RWPE2 (cell line): ENCODE measurements around the gene C11orf21.

Source experiments
- ATAC-seq: fragments of 200-7000 bp; cut with Tn5 transposase; 3 replicates; pipeline ENCODE4 v1.9.1; 2021; ENCODE audit warnings: low read depth
- DNase-seq: peaks from one replicate; pipeline ENCODE4 v3.0.0-alpha.2; 2020; ENCODE audit warnings: low spot score
- H3K27ac ChIP-seq: fragments of 450-650 bp; 2 replicates; pipeline ENCODE4 v1.5.1; 2017; ENCODE audit warnings: mild to moderate bottlenecking; ENCODE audit not compliant: poor library complexity, severe bottlenecking
- H3K27me3 ChIP-seq: fragments of 250-450 bp; sonication (Bioruptor Pico); 2 replicates; pipeline ENCODE4 v1.5.1; 2021; ENCODE audit warnings: mild to moderate bottlenecking, moderate library complexity; ENCODE audit not compliant: insufficient read depth, poor library complexity, severe bottlenecking
- H3K36me3 ChIP-seq: fragments of 250-450 bp; sonication (Bioruptor Pico); 2 replicates; pipeline ENCODE4 v1.5.1; 2020; ENCODE audit warnings: low read depth, mild to moderate bottlenecking, moderate library complexity
- H3K4me1 ChIP-seq: fragments of 250-450 bp; sonication (Bioruptor Pico); 2 replicates; pipeline ENCODE4 v1.5.1; 2021; ENCODE audit warnings: mild to moderate bottlenecking, moderate library complexity; ENCODE audit not compliant: insufficient read depth, poor library complexity, severe bottlenecking
- H3K4me3 ChIP-seq: fragments of 250-450 bp; sonication (Bioruptor Pico); 2 replicates; pipeline ENCODE4 v1.5.1; 2021; ENCODE audit warnings: mild to moderate bottlenecking, moderate library complexity; ENCODE audit not compliant: severe bottlenecking
- H3K9me3 ChIP-seq: fragments of 250-450 bp; sonication (Bioruptor Pico); 2 replicates; pipeline ENCODE4 v1.5.1; 2021; ENCODE audit warnings: mild to moderate bottlenecking, moderate library complexity; ENCODE audit not compliant: severe bottlenecking
- CTCF ChIP-seq: fragments of 450-650 bp; IDR thresholded peaks from one replicate; pipeline ENCODE4 v1.5.1; 2017; ENCODE audit warnings: mild to moderate bottlenecking, moderate library complexity; ENCODE audit not compliant: poor library complexity, severe bottlenecking

The C11orf21 gene

GRCh38 chr11:2314525-2315394 lies 13.0 kb upstream of the C11orf21 start:
- Histone ChIP-seq H3K27me3 (no peaks in the 10 kb centered on the region), H3K36me3 (no peaks in the 10 kb centered on the region), H3K4me3 (no peak overlapping the region), H3K27ac (no peak overlapping the region), H3K4me1 (no peaks in the 10 kb centered on the region), H3K9me3 (no peaks in the 10 kb centered on the region)
- DNase-seq = peak; percentile 34
- ATAC-seq = no peak
- TF ChIP-seq CTCF = no peak

- no peak for ATAC-seq
- Histone ChIP-seq H3K36me3 (no peaks in the 10 kb centered on the region), H3K9me3 (no peaks in the 10 kb centered on the region), H3K27me3 (no peaks in the 10 kb centered on the region), H3K4me3 (no peak overlapping the region), H3K27ac (no peak overlapping the region), H3K4me1 (no peaks in the 10 kb centered on the region)
- DNase-seq = peak; percentile 27
- TF ChIP-seq CTCF = no peak
Measured at GRCh38 chr11:2314136-2314524, 12.4 kb upstream of the C11orf21 start.

GRCh38 chr11:2313051-2313951 lies 11.6 kb upstream of the C11orf21 start:
- H3K27ac ChIP-seq = no peak overlapping the region
- H3K36me3 ChIP-seq = no peaks in the 10 kb centered on the region
- H3K4me3 ChIP-seq = no peak overlapping the region
- H3K4me1 ChIP-seq = no peaks in the 10 kb centered on the region
- H3K9me3 ChIP-seq = no peaks in the 10 kb centered on the region
- no peak for TF ChIP-seq CTCF
- no peaks in the 10 kb centered on the region for H3K27me3 ChIP-seq
- DNase-seq = peak; percentile 38
- ATAC-seq = no peak

- Histone ChIP-seq H3K27ac (no peak overlapping the region), H3K4me3 (no peak overlapping the region), H3K27me3 (no peaks in the 10 kb centered on the region), H3K36me3 (no peaks in the 10 kb centered on the region), H3K4me1 (no peaks in the 10 kb centered on the region), H3K9me3 (no peaks in the 10 kb centered on the region)
- ATAC-seq (peak; percentile 39; the same call in 2 of the 3 replicates), DNase-seq (peak; percentile 47)
- no peak for TF ChIP-seq CTCF
Measured at GRCh38 chr11:2312232-2313042, 10.7 kb upstream of the C11orf21 start.
